A549 (cell line): ENCODE measurements around the gene SGO1. TPM values are rescaled to one million over a fixed set of nuclear protein-coding genes. Genes with fewer than 3 reads are reported as not detected.

ENCODE experiments used
- ATAC-seq, 2 experiments: fragments of 200-7000 bp in 1 of 2; fragments of >200 bp in 1 of 2; cut with Nextera tagmentation in 1 of 2; cut with Tn5 transposase in 1 of 2; 3 replicates each; pipeline versions ENCODE4 v1.8.0 to v1.9.1; 2018 to 2020; ENCODE audit warnings: mild to moderate bottlenecking in 1 of 2, moderate library complexity in 1 of 2
- CTCF ChIA-PET: fragments of 300-600 bp; sonication (Branson Sonifier 250); formaldehyde crosslinking; extraction: SDS; loops from one replicate; lab custom pipeline; 2021; ENCODE audit warnings: antibody characterized with exemption, inconsistent platforms; lab: Yijun Ruan, JAX
- POLR2A ChIA-PET: fragments of 350-600 bp; formaldehyde crosslinking; extraction: SDS; loops from one replicate; lab custom pipeline; 2021; ENCODE audit warnings: antibody characterized with exemption, inconsistent platforms; lab: Yijun Ruan, JAX
- DNase-seq, 2 experiments: peaks; one replicate each; pipeline versions ENCODE4 v3.0.0 to v3.0.0-alpha.2; 2011 to 2016; ENCODE audit warnings: low read depth in 1 of 2, low spot score in 1 of 2
- FAIRE-seq: peaks from 2 replicates; lab custom pipeline; 2011; peaks lifted over from hg19 to GRCh38; lab: Jason Lieb, UNC
- H3K27ac ChIP-seq, 2 experiments: fragments of >200 bp; sonication (Bioruptor Twin); formaldehyde crosslinking; 3 replicates each; pipeline ENCODE4 v1.5.1; 2016 to 2017
- H3K4me1 ChIP-seq: fragments of >200 bp; sonication (Bioruptor Twin); formaldehyde crosslinking; 3 replicates; pipeline ENCODE4 v1.6.1; 2016
- H3K4me2 ChIP-seq: fragments of >200 bp; sonication (Bioruptor Twin); formaldehyde crosslinking; 3 replicates; pipeline ENCODE4 v1.6.1; 2016
- H3K4me3 ChIP-seq: fragments of >200 bp; sonication (Bioruptor Twin); formaldehyde crosslinking; 3 replicates; pipeline ENCODE4 v1.5.1; 2016
- H3K9me3 ChIP-seq: fragments of >200 bp; sonication (Bioruptor Twin); formaldehyde crosslinking; 3 replicates; pipeline ENCODE4 v1.6.1; 2016
- BHLHE40 ChIP-seq: IDR thresholded peaks from 2 replicates; pipeline ENCODE4 v1.6.1; 2012; ENCODE audit warnings: low read depth, low read length, inconsistent platforms
- CEBPB ChIP-seq, 2 experiments: fragments of >200 bp in 1 of 2; sonication (Bioruptor Twin) in 1 of 2; formaldehyde crosslinking in 1 of 2; IDR thresholded peaks; 2 replicates each; pipeline ENCODE4 v1.6.1; 2012 to 2016
- CHD4 ChIP-seq: fragments of 200-600 bp; sonication (generic); IDR thresholded peaks from 2 replicates; pipeline ENCODE4 v1.6.1; 2016; ENCODE audit warnings: antibody characterized with exemption, mild to moderate bottlenecking, borderline replicate concordance
- EHF ChIP-seq: fragments of 250-450 bp; sonication (Bioruptor Pico); IDR thresholded peaks from 2 replicates; pipeline ENCODE4 v1.5.0; 2020; ENCODE audit warnings: mild to moderate bottlenecking
- ESRRA ChIP-seq: fragments of 150-350 bp; IDR thresholded peaks from 2 replicates; pipeline ENCODE4 v1.6.1; 2014; ENCODE audit warnings: mild to moderate bottlenecking, low read length, borderline replicate concordance
- HEYL ChIP-seq: fragments of 250-450 bp; sonication (Bioruptor Pico); IDR thresholded peaks from 2 replicates; pipeline ENCODE4 v1.8.0; 2021; ENCODE audit warnings: mild to moderate bottlenecking, moderate library complexity
- HOXA7 ChIP-seq: fragments of 250-450 bp; sonication (Bioruptor Pico); IDR thresholded peaks from 2 replicates; pipeline ENCODE4 v1.5.0; 2020; ENCODE audit warnings: mild to moderate bottlenecking, moderate library complexity
- HOXB5 ChIP-seq: fragments of 250-450 bp; sonication (Bioruptor Pico); IDR thresholded peaks from 2 replicates; pipeline ENCODE4 v1.5.0; 2020; ENCODE audit warnings: mild to moderate bottlenecking, moderate library complexity
- JUNB ChIP-seq: fragments of >200 bp; sonication (Bioruptor Twin); formaldehyde crosslinking; IDR thresholded peaks from 2 replicates; pipeline ENCODE4 v1.6.1; 2016
- KDM1A ChIP-seq: fragments of 200-600 bp; sonication (generic); IDR thresholded peaks from 2 replicates; pipeline ENCODE4 v1.6.1; 2016; ENCODE audit warnings: low read depth, mild to moderate bottlenecking
- MAFK ChIP-seq: fragments of 450-650 bp; IDR thresholded peaks from 2 replicates; pipeline ENCODE4 v1.6.1; 2014; ENCODE audit not compliant: partially characterized antibody
- NFE2L2 ChIP-seq: fragments of 150-350 bp; conservative IDR thresholded peaks from 2 replicates; pipeline ENCODE4 v1.6.1; 2014; ENCODE audit warnings: low read length
- PHF8 ChIP-seq: fragments of 200-600 bp; sonication (generic); IDR thresholded peaks from 2 replicates; pipeline ENCODE4 v1.6.1; 2016; ENCODE audit warnings: low read depth, mild to moderate bottlenecking, antibody characterized with exemption, moderate library complexity, borderline replicate concordance
- POLR2AphosphoS2 ChIP-seq: conservative IDR thresholded peaks from 2 replicates; pipeline ENCODE4 v1.6.1; 2012; ENCODE audit warnings: low read length, improper control_type of control experiment, inconsistent platforms
- RAD21 ChIP-seq, 2 experiments: fragments of >200 bp in 1 of 2; sonication (Bioruptor Twin) in 1 of 2; formaldehyde crosslinking in 1 of 2; IDR thresholded peaks in 1 of 2; conservative IDR thresholded peaks in 1 of 2; 2 replicates in 1 of 2; 3 replicates in 1 of 2; pipeline ENCODE4 v1.6.1; 2012 to 2018; ENCODE audit warnings: inconsistent platforms in 1 of 2
- RNF2 ChIP-seq: fragments of 200-600 bp; sonication (generic); IDR thresholded peaks from 2 replicates; pipeline ENCODE4 v1.6.1; 2016; ENCODE audit warnings: low read depth, mild to moderate bottlenecking, antibody characterized with exemption, moderate library complexity, borderline replicate concordance
- SMC3 ChIP-seq: fragments of >200 bp; sonication (Bioruptor Twin); formaldehyde crosslinking; IDR thresholded peaks from 3 replicates; pipeline ENCODE4 v1.6.1; 2018; ENCODE audit warnings: inconsistent platforms
- TFCP2L1 ChIP-seq: fragments of 250-450 bp; sonication (Bioruptor Pico); IDR thresholded peaks from 2 replicates; pipeline ENCODE4 v1.5.0; 2021; ENCODE audit warnings: mild to moderate bottlenecking
- ZSCAN20 ChIP-seq: fragments of 250-450 bp; sonication (Bioruptor Pico); IDR thresholded peaks from 2 replicates; pipeline ENCODE4 v1.8.0; 2022; ENCODE audit warnings: mild to moderate bottlenecking, moderate library complexity
- WGBS: methylation state at CpG from one replicate; pipeline ENCODE4 v1.1.6; 2017; ENCODE audit errors: missing lambda C conversion rate; 5-methylcytosine and 5-hydroxymethylcytosine counted together
- polyA plus RNA-seq, 4 experiments: library from polyadenylated mRNA; depleted of rRNA in 3 of 4; stranded (reverse); fragments of >200 nt; fragmentation: RNase III in 1 of 4; extraction: RNeasy Plus Mini Kit Qiagen cat#74134 plus additional on column Dnase treatment in 1 of 4; gene quantifications; 2 replicates in 3 of 4; 3 replicates in 1 of 4; pipeline ENCODE4 v1.2.3, GENCODE V29; 2011 to 2017
- TF ChIP-seq, protein P1 (sequence below): IDR thresholded peaks from 2 replicates; pipeline ENCODE4 v1.6.1; 2012
- TF ChIP-seq, protein P2 (sequence below): fragments of >200 bp; sonication (Bioruptor Twin); formaldehyde crosslinking; IDR thresholded peaks from 3 replicates; pipeline ENCODE4 v1.6.1; 2016
- TF ChIP-seq, protein P3 (sequence below): IDR thresholded peaks from 2 replicates; pipeline ENCODE4 v1.6.1; 2012
- TF ChIP-seq, protein P4 (sequence below): fragments of 450-650 bp; IDR thresholded peaks from 2 replicates; pipeline ENCODE4 v1.6.1; 2014; ENCODE audit warnings: antibody characterized with exemption
- TF ChIP-seq, protein P5 (sequence below): fragments of 250-450 bp; sonication (Bioruptor Pico); IDR thresholded peaks from 2 replicates; pipeline ENCODE4 v1.5.0; 2021; ENCODE audit warnings: mild to moderate bottlenecking, moderate library complexity, borderline replicate concordance

The SGO1 gene
- polyA plus RNA-seq, 2 of the 4 experiments (the other 2 are of a cell fraction), result 17.1 to 25.2 TPM

DNA sequence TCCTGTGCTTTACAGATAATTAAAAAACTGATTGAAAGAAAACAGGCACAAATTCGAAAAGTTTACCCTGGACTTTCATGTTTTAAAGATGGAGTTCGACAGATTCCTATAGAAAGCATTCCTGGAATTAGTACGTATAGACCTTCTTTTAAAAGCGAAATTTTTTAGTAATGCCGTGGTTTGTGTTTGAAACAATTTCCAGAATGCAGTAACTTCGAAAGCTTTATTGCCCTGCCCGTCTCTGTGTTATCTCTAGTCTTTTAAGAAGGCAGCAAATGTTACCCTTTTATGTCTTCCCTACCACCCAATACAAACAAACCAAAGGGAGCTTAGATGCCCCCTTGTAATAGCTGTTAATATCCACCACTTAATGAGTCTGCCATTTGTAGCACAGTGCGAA, 39.7 kb downstream of the SGO1 start (continued):
- TF ChIP-seq, protein P1, sequence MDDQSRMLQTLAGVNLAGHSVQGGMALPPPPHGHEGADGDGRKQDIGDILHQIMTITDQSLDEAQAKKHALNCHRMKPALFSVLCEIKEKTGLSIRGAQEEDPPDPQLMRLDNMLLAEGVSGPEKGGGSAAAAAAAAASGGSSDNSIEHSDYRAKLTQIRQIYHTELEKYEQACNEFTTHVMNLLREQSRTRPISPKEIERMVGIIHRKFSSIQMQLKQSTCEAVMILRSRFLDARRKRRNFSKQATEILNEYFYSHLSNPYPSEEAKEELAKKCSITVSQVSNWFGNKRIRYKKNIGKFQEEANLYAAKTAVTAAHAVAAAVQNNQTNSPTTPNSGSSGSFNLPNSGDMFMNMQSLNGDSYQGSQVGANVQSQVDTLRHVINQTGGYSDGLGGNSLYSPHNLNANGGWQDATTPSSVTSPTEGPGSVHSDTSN, result no peak
- TF ChIP-seq NFE2L2 (no peak), HOXA7 (CRISPR knock-in tag) (no peak), TFCP2L1 (CRISPR knock-in tag) (no peak), CHD4 (no peak), PHF8 (no peak)

DNA sequence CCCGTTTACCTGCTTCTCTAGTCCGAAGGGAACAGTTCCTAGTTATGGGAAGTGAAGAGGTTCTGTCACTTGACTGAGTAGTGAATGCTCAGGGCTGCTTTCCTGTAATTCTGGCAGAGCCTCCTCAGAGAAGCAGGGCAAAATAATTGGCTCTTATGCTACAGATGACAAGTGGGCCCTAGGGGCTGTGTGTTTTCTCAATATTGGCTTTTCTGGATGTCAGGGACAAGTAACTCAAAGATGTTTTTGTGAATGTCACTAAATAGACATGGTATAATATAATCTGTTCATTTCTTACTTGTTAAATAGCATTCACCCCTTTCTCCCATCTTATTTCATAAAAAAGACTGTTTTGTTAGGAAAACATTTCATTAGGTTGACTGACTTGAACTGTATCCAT, 40.1 kb downstream of the SGO1 start:
- H3K4me1 ChIP-seq, result no peaks in the 10 kb centered on the region
- DNase-seq, result no peak
- WGBS, result 92% methylated on average over 2 of the region's 2 CpGs
- FAIRE-seq, result no peak
- no peak overlapping the region for H3K4me3 ChIP-seq
- CTCF ChIA-PET, result interaction anchor here (0.9 kb wide), 1 partner anchor 38 kb away, joined by 3 read pairs; no protein-coding TSS in a partner anchor
- H3K4me2 ChIP-seq, result no peak overlapping the region
- POLR2A ChIA-PET, result no interaction called here
- TF ChIP-seq JUNB (no peak), ESRRA (no peak), POLR2AphosphoS2 (no peak), EHF (CRISPR knock-in tag) (no peak), HEYL (CRISPR knock-in tag) (no peak), SMC3 (no peak), KDM1A (no peak), RAD21 (conservative IDR thresholded peaks at IDR 0.05 in 1 of 2, IDR thresholded peaks at IDR 0.05 in 1 of 2) (no peak), HOXB5 (CRISPR knock-in tag) (no peak)
- TF ChIP-seq, protein P2, sequence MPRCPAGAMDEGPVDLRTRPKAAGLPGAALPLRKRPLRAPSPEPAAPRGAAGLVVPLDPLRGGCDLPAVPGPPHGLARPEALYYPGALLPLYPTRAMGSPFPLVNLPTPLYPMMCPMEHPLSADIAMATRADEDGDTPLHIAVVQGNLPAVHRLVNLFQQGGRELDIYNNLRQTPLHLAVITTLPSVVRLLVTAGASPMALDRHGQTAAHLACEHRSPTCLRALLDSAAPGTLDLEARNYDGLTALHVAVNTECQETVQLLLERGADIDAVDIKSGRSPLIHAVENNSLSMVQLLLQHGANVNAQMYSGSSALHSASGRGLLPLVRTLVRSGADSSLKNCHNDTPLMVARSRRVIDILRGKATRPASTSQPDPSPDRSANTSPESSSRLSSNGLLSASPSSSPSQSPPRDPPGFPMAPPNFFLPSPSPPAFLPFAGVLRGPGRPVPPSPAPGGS, result no peak
- TF ChIP-seq, protein P3, sequence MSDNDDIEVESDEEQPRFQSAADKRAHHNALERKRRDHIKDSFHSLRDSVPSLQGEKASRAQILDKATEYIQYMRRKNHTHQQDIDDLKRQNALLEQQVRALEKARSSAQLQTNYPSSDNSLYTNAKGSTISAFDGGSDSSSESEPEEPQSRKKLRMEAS, result no peak
- TF ChIP-seq, protein P4, sequence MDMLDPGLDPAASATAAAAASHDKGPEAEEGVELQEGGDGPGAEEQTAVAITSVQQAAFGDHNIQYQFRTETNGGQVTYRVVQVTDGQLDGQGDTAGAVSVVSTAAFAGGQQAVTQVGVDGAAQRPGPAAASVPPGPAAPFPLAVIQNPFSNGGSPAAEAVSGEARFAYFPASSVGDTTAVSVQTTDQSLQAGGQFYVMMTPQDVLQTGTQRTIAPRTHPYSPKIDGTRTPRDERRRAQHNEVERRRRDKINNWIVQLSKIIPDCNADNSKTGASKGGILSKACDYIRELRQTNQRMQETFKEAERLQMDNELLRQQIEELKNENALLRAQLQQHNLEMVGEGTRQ, result no peak
- TF ChIP-seq, protein P5, sequence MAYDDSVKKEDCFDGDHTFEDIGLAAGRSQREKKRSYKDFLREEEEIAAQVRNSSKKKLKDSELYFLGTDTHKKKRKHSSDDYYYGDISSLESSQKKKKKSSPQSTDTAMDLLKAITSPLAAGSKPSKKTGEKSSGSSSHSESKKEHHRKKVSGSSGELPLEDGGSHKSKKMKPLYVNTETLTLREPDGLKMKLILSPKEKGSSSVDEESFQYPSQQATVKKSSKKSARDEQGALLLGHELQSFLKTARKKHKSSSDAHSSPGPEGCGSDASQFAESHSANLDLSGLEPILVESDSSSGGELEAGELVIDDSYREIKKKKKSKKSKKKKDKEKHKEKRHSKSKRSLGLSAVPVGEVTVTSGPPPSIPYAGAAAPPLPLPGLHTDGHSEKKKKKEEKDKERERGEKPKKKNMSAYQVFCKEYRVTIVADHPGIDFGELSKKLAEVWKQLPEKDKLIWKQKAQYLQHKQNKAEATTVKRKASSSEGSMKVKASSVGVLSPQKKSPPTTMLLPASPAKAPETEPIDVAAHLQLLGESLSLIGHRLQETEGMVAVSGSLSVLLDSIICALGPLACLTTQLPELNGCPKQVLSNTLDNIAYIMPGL (CRISPR knock-in tag), result no peak
- TF ChIP-seq, protein P1, result no peak
- TF ChIP-seq, all 56 proteins: peak for 0
- Histone ChIP-seq H3K9me3 (no peaks in the 10 kb centered on the region), H3K27ac (no peak overlapping the region)
- no peak for ATAC-seq

DNA sequence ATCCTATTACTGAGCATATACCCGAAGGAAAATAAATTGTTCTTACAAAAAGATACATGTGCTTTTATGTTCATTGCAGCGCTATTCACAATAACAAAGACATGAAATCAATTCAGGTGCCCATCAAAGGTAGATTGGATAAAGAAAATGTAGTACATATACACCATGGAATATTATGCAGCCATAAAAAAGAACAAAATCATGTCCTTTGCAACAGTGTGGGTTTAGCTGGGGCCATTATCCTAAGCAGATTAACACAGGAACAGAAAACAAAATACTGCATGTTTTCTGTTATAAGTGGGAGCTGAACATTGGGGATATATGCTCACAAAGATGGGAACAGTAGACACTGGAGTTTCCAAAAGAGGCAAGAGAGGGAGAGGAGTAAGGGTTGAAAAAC, 42.5 kb downstream of the SGO1 start:
- Histone ChIP-seq H3K4me2 (no peak overlapping the region), H3K9me3 (no peaks in the 10 kb centered on the region), H3K4me1 (no peaks in the 10 kb centered on the region), H3K4me3 (no peak overlapping the region), H3K27ac (no peak overlapping the region)
- FAIRE-seq, result no peak
- CTCF ChIA-PET, result no interaction called here
- 91% methylated on average over 2 of the region's 2 CpGs for WGBS
- DNase-seq, result no peak
- POLR2A ChIA-PET, result no interaction called here
- TF ChIP-seq BHLHE40 (no peak), HOXA7 (CRISPR knock-in tag) (no peak), SMC3 (no peak), MAFK (no peak), ZSCAN20 (CRISPR knock-in tag) (no peak), CEBPB (IDR thresholded peaks at IDR 0.05) (no peak), RNF2 (no peak)
- TF ChIP-seq, all 56 proteins: peak for 0
- ATAC-seq, result no peak
